Thyroid gland (tissue), 4 donors: ENCODE results near the gene RPP25L. TPM values are rescaled to one million over a fixed set of nuclear protein-coding genes. Genes with fewer than 3 reads are reported as not detected.

Experiments
- DNase-seq, 2 donors: peaks; one replicate each; pipeline ENCODE4 v3.0.0-alpha.2; 2019
- H3K27ac ChIP-seq, 3 donors: fragments of 200-600 bp; sonication (generic); 1 replicate in 2 of 3; 2 replicates in 1 of 3; pipeline ENCODE4 v1.5.1; 2016 to 2019; ENCODE audit warnings: mild to moderate bottlenecking in 1 of 3, moderate library complexity in 1 of 3
- H3K27me3 ChIP-seq: fragments of 200-600 bp; sonication (generic); one replicate; pipeline ENCODE4 v1.5.1; 2019
- H3K36me3 ChIP-seq, 2 donors: fragments of 200-600 bp; sonication (generic); one replicate each; pipeline ENCODE4 v1.5.1; 2016 to 2019
- H3K4me1 ChIP-seq, 2 donors: fragments of 200-600 bp; sonication (generic); one replicate each; pipeline ENCODE4 v1.5.1; 2017 to 2019
- H3K4me3 ChIP-seq, 3 donors: fragments of 200-600 bp; sonication (generic); replicated peaks in 1 of 3; 1 replicate in 2 of 3; 2 replicates in 1 of 3; pipeline ENCODE4 v1.5.1; 2016; ENCODE audit warnings: mild to moderate bottlenecking in 1 of 3
- H3K9me3 ChIP-seq: fragments of 200-600 bp; sonication (generic); one replicate; pipeline ENCODE4 v1.5.1; 2017
- POLR2A ChIP-seq, 2 donors: fragments of 450-650 bp; IDR thresholded peaks; one replicate each; pipeline ENCODE4 v1.6.1; 2017; ENCODE audit warnings: antibody characterized with exemption in 2 of 2, mild to moderate bottlenecking in 2 of 2, moderate library complexity in 1 of 2
- WGBS, 2 donors: methylation state at CpG; one replicate each; pipeline ENCODE4 v1.1.5; 2017; 5-methylcytosine and 5-hydroxymethylcytosine counted together
- intact Hi-C: fragments of 100-400 bp; cut with DNase I; formaldehyde crosslinking; loops from one replicate; pipeline ENCODE4 v1.15.1; 2023
- total RNA-seq, 4 donors: library from RNA; depleted of rRNA; stranded (reverse); fragments of >200 nt; gene quantifications; one replicate each; pipeline ENCODE4 v1.2.3, GENCODE V29; 2016
- TF ChIP-seq, protein P1 (sequence below), 6 experiments: fragments of 200-600 bp in 3 of 6; fragments of 450-650 bp in 3 of 6; sonication (generic) in 3 of 6; IDR thresholded peaks; one replicate each; pipeline ENCODE4 v1.5.1; 2016 to 2019; ENCODE audit warnings: antibody characterized with exemption in 6 of 6, mild to moderate bottlenecking in 2 of 6, inconsistent platforms in 1 of 6, moderate library complexity in 1 of 6

RPP25L gene
- total RNA-seq, 4 donors from 2014 or later = 20.7 to 39.0 (median 25.8) TPM

DNA sequence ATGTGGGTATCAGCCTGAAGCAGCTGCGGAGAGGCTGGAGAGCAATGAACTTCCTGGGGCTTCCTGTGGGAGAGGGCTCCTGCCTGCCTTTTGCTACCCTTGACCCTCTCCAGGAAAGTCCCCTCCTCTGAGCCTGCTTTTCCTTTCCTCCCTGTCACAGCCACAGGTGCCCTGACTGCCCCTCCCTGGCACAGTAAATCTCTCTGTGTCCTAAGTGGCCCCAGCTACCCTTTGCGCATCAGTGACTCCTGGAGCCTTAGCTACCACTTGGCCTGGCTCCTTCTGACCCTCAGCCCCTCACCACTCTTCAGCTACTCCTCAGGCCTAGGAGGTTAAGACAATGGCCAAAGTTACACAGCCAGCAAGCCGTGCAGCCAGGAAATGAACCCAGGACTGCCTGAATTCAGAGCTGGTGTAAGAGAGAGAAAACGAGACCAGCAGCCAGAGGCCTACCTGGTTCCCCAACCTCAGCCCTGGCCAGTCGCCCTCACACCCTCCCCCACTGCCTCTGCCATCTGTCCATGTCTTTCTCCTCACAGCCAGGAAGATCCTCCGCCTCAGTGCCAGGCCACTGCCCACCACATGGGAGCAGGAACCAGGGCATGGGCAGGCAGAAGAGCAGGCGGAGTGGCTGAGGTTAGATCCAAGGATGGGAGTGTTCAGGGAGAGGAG is 41.0 kb downstream of the RPP25L start:
- Histone ChIP-seq H3K27ac (no peak overlapping the region), H3K9me3 (no peaks in the 10 kb centered on the region), H3K4me3 (no peak overlapping the region), H3K36me3 (no peaks in the 10 kb centered on the region), H3K4me1 (peaks cover 0 to 4% of the 10 kb centered on the region in 2 donors), H3K27me3 (no peaks in the 10 kb centered on the region)
- WGBS, 2 donors = 44 to 66% methylated on average over 7 of the region's 7 CpGs
- intact Hi-C loops = no loop called here
- no peak for TF ChIP-seq POLR2A (IDR thresholded peaks at IDR 0.05)
- TF ChIP-seq, protein P1, sequence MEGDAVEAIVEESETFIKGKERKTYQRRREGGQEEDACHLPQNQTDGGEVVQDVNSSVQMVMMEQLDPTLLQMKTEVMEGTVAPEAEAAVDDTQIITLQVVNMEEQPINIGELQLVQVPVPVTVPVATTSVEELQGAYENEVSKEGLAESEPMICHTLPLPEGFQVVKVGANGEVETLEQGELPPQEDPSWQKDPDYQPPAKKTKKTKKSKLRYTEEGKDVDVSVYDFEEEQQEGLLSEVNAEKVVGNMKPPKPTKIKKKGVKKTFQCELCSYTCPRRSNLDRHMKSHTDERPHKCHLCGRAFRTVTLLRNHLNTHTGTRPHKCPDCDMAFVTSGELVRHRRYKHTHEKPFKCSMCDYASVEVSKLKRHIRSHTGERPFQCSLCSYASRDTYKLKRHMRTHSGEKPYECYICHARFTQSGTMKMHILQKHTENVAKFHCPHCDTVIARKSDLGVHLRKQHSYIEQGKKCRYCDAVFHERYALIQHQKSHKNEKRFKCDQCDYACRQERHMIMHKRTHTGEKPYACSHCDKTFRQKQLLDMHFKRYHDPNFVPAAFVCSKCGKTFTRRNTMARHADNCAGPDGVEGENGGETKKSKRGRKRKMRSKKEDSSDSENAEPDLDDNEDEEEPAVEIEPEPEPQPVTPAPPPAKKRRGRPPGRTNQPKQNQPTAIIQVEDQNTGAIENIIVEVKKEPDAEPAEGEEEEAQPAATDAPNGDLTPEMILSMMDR (IDR thresholded peaks at IDR 0.05) = no peak
- peak; percentile 30 to 62 for DNase-seq

DNA sequence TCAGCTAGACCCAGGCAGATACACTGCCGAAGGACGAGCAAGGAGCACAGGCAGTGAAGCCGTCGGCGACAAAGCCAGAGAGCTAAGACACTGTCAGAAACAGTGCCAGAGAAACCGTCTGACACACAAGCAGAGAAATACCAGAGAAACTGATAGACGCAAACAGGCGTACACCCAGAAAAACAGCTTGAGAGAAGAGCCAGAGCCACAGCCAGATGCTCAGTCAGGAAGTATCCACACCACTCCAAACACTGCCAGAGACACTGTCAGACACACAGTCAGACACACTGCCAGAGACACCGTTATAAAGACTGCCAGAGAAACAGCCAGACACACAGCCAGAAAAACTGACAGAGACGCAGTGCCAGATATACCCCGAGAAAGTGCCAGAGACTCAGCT is 41.5 kb downstream of the RPP25L start:
- Histone ChIP-seq H3K36me3 (no peaks in the 10 kb centered on the region), H3K27me3 (no peaks in the 10 kb centered on the region), H3K4me1 (peaks cover 0 to 4% of the 10 kb centered on the region in 2 donors), H3K9me3 (no peaks in the 10 kb centered on the region), H3K27ac (no peak overlapping the region), H3K4me3 (no peak overlapping the region)
- 41 to 47% methylated on average over 11 of the region's 11 CpGs for WGBS, 2 donors
- TF ChIP-seq, protein P1 (IDR thresholded peaks at IDR 0.05) = no peak
- no peak for TF ChIP-seq POLR2A (IDR thresholded peaks at IDR 0.05)
- intact Hi-C loops = no loop called here
- no peak for DNase-seq

DNA sequence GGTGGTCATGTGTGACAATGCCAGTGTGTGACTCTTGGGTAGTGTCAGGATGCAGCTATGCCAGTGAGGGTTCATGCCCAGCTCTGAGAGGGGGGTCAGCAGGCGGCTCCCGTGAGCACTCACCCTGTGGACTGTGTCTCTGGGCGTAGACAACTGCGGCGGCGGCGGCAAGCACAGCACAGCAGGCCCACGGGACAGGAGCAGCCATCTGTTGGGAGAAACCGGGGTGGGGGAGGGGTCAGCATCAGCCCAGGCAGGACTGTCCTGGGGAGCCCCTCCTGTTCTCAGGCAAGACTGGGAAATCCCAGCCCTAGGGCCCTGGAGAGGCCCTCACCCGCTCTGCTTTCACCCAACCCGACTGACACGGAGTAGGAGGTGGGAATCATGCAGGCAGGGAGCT is 43.1 kb downstream of the RPP25L start:
- no peaks in the 10 kb centered on the region for H3K27me3 ChIP-seq
- H3K36me3 ChIP-seq = no peaks in the 10 kb centered on the region
- peaks cover 0 to 4% of the 10 kb centered on the region in 2 donors for H3K4me1 ChIP-seq
- no peak for DNase-seq
- no peak overlapping the region for H3K4me3 ChIP-seq
- TF ChIP-seq, protein P1 (IDR thresholded peaks at IDR 0.05) = no peak
- TF ChIP-seq POLR2A (IDR thresholded peaks at IDR 0.05) = no peak
- intact Hi-C loops = no loop called here
- WGBS, 2 donors = 55 to 71% methylated on average over 3 to 6 of the region's 12 CpGs
- H3K27ac ChIP-seq = no peak overlapping the region
- no peaks in the 10 kb centered on the region for H3K9me3 ChIP-seq

DNA sequence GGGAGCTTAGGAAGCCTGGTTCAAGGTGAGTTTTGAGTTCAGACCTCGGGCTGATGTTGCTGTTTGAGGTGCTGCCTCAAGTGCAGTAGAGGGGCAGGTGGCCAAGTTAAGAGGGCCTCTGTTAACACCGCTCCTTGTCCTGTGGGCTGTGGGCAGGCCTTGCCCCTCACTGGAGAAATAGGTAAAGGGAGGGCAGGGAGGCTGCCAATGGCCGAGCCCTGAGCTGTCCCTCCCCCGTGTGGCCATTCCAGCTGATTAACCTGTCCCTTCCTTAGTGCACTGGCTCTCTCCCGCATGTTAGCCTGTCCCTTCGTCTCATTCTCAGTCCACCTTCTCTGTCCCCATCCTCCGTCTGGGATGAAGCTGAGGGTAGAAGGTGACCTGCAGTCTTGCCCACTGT is 43.8 kb downstream of the RPP25L start:
- H3K27me3 ChIP-seq = no peaks in the 10 kb centered on the region
- intact Hi-C loops = no loop called here
- H3K36me3 ChIP-seq = no peaks in the 10 kb centered on the region
- no peak overlapping the region for H3K27ac ChIP-seq
- WGBS, 2 donors = 58 to 63% methylated on average over 4 to 7 of the region's 7 CpGs
- TF ChIP-seq, protein P1 (IDR thresholded peaks at IDR 0.05) = no peak
- no peak for TF ChIP-seq POLR2A (IDR thresholded peaks at IDR 0.05)
- no peaks in the 10 kb centered on the region for H3K9me3 ChIP-seq
- H3K4me1 ChIP-seq = peaks cover 0 to 4% of the 10 kb centered on the region in 2 donors
- peak; percentile 36 to 56 for DNase-seq
- H3K4me3 ChIP-seq = no peak overlapping the region

DNA sequence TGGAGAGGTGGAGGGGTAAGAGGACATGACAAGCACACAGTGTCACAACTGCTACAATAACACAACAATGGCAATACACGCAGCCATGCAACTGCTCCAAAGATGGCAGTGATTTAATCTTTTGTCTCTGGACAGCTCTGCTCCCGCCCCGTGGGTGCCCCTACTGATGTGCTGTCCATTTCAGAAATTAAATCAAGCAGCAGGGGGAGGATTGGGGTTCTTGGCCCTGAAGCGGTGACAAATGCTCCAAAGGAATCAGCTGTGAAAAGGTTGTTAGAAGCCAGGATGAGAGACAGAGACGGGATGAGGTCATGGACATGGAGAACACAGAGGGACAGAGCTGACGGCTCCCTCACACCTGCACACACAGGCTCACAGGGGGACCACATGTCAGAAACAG is 44.9 kb downstream of the RPP25L start:
- Histone ChIP-seq H3K36me3 (no peaks in the 10 kb centered on the region), H3K4me3 (no peak overlapping the region), H3K27me3 (no peaks in the 10 kb centered on the region), H3K4me1 (peaks cover 0 to 4% of the 10 kb centered on the region in 2 donors), H3K27ac (no peak overlapping the region), H3K9me3 (no peaks in the 10 kb centered on the region)
- intact Hi-C loops = no loop called here
- WGBS, 2 donors = 86 to 89% methylated on average over 6 of the region's 6 CpGs
- TF ChIP-seq, protein P1 (IDR thresholded peaks at IDR 0.05) = no peak
- TF ChIP-seq POLR2A (IDR thresholded peaks at IDR 0.05) = no peak
- no peak for DNase-seq
